HG03280 (cell line): ENCODE data around the gene SGCG.
"Not testable (repeated sequence)": the region's sequence is repeated elsewhere in the genome, so short reads cannot be mapped to it uniquely, and the experiment has no call there.

ENCODE experiments used
- ATAC-seq: cut with Tn5 transposase; IDR thresholded peaks from one replicate; pipeline ENCODE4 v1.9.1; 2021; ENCODE audit warnings: mild to moderate bottlenecking, moderate library complexity; ENCODE audit not compliant: unreplicated experiment

The SGCG gene

GRCh38 chr13:23205807-23206206 is 25.0 kb downstream of the SGCG start:
- ATAC-seq: no peak

GRCh38 chr13:23212671-23213070 is 31.9 kb downstream of the SGCG start:
- ATAC-seq: no peak

- ATAC-seq: no peak
Measured at GRCh38 chr13:23231241-23231640, 50.5 kb downstream of the SGCG start.

DNA sequence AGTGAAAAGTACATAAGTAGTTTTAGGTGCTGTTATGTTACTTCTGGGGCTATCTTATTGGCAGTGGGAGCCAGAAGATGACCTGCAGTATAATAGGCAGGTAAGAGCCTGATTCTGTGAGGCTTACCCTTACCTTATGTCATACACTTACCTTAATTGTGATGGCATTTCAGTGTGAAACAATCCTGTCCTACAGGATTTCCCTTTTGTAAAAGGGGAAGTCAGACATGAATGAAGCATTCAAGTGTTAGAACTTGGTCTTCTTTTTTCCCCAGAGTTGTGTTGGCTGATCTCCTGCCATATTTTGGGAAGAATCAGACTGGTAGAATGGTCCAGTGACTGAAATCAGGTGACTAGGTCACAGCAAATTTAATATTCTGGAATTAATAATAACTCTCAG is 55.2 kb downstream of the SGCG start:
- ATAC-seq: no peak

- ATAC-seq: no peak
Measured at GRCh38 chr13:23243066-23243465, 62.3 kb downstream of the SGCG start.

DNA sequence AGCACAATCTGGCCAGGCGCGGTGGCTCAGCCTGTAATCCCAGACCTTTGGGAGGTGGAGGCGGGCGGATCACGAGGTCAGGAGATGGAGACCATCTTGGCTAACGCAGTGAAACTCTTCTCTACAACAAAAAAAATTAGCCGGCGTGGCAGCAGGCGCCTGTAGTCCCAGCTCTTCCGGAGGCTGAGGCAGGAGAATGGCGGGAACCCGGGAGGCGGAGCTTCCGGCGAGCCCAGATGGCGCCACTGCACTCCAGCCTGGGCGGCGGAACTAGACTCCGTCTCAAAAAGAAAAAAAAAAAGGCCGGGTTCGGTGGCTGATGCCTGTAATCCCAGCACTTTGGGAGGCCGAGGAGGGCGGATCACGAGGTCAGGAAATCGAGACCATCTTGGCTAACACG is 67.6 kb downstream of the SGCG start:
- ATAC-seq: not testable (repeated sequence)

GRCh38 chr13:23254506-23254905 is 73.7 kb downstream of the SGCG start:
- ATAC-seq: no peak

DNA sequence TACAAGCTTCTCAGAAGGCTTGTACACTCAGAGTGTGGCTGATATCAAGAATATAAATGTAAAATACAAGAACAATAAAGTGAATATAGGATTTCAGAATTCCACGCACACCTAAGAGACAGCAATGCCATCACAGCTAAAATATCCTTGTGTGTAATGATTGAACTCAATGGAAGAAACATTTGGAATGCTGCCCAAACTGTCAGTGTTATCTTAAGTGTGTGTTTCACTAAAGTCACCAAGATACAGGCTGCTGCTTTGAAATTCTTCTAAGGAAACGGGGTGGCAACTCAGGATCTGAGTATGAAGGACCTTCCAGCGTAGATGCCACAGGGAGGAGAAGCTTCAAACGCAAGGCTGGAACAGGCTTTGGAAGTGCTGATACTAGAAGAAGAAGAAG is 86.8 kb downstream of the SGCG start:
- ATAC-seq: no peak

DNA sequence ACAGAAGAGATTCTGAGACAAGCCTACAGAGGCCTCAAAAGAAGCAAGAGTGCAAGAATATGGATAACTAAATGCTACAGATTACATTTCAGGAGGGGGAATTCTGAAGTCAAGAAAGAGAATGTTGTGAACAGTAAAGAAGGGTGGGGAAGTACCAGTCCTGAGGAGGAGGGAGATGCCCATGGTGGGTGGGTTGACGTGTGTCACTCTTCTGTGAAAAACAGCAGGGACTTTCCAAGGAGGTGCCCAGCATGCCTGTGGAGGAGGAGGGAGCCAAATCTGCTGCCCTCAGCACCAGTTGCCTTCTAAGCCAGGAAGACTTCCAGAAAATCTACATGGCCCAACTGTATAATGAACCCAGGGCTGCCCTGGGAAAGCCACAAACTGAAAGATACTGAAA is 87.7 kb downstream of the SGCG start:
- no peak for ATAC-seq

- no peak for ATAC-seq
Measured at GRCh38 chr13:23271331-23271730, 90.6 kb downstream of the SGCG start.

GRCh38 chr13:23273498-23273897 is 92.7 kb downstream of the SGCG start:
- ATAC-seq: no peak

GRCh38 chr13:23279321-23279720 is 98.5 kb downstream of the SGCG start:
- no peak for ATAC-seq

DNA sequence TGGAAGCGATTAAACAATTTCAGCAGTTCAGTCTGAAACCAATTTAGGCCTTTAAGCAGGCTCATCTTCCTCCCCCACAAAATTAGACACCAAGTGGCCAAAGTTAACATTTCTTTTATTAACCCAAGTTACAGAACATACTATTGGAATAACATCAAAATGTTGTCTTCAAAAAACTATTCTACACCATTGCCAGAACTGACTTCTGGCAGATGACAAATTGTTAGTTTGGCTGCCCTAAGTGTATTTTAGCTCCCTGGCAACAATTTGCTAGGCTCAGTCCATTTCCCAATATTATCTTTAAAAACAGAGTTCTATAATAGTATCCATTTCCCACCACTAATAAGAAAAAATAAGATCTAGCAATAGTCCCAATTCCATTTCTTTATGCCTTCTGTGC is 107.8 kb downstream of the SGCG start:
- no peak for ATAC-seq

DNA sequence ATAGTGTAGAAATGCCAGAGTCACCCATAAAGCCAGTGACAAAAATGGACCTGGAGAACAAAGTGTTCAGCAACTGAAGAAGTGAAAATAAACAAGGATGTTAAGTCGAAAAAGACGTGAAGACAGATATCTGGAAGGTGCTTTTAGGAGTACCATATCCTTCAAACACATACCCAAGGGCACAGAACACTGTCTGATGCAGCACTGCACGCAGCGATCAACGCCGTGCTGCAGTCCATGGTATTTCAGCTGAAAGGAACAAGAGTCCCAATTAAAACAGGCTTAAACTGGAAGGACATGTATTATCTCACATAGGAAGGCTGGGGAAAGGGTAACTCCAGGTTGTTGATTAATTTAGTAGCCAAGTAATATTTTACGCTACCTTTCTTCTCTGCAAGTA is 108.2 kb downstream of the SGCG start:
- no peak for ATAC-seq

DNA sequence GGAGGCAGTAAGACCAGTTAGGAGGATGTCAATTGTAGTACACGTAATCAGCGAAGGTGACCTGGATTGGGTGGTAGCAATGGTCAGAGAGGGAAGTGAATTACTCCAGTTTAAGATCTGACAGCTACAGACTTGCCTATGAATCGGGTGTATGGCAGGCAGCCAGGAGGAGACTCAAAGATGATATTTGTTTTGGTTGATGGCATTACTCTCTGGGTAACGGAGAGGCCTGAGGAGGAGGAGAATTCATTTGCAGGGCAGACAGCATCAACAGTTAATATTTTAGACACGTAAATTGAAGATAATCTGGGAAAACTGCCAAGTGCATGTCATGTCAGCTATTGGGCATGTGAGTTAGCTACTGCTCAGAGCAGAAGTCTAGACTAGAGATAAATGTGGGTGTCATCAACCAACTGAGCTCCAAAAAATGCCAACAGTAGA is 109.2 kb downstream of the SGCG start:
- no peak for ATAC-seq

GRCh38 chr13:23292586-23292985 is 111.8 kb downstream of the SGCG start:
- no peak for ATAC-seq

GRCh38 chr13:23314837-23315236 is 134.1 kb downstream of the SGCG start:
- not testable (repeated sequence) for ATAC-seq

DNA sequence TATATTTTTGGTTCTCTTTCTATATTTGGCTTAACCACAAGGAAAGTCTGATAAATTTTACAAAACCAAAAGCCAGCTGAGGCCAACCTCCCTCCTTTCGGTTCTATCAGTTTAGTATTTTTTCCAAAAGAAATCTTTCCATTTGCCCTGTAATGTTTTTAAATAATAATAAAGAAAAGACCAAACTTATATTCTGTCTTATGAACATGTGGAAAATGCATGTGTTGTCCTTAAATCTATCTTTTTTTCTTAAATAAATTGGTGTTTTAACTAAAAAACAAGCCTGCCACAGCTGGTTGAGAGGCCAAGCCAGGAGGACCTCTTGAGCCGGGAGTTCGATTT is 139.1 kb downstream of the SGCG start:
- no peak for ATAC-seq

- ATAC-seq: no peak
Measured at GRCh38 chr13:23320926-23321534, 140.3 kb downstream of the SGCG start.

DNA sequence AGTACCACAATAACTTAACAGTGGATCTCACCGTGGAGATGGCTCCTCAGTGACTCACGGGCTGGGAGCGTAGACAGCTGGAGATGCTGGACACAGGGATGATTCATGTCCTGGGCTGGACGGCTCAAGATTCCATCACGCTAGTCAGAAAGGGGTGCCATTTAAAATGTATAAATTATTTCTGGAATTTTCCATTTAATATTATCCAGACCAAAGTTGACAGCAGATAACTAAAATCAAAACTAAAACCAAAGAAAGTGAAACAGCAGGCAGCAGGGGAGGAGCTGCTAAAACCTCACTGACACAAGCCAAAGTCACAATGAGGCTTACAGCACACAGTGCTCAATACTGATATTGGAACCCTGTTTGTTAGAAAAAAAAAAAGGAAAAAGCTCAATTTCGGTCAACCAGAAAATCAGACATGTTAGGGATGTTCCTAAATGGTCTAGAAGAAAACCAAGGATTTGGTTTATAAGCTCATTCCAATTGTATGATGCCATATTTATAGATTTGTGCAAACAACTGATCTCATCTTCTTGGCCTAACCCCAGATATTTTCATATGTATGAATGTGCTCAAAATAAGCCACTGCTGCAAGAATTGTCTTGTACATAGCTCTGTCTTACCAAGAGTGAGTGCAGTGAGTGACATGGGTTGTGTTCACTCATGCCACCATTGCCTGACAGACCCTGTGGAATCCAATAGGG is 140.9 kb downstream of the SGCG start:
- ATAC-seq: peak; percentile 76

DNA sequence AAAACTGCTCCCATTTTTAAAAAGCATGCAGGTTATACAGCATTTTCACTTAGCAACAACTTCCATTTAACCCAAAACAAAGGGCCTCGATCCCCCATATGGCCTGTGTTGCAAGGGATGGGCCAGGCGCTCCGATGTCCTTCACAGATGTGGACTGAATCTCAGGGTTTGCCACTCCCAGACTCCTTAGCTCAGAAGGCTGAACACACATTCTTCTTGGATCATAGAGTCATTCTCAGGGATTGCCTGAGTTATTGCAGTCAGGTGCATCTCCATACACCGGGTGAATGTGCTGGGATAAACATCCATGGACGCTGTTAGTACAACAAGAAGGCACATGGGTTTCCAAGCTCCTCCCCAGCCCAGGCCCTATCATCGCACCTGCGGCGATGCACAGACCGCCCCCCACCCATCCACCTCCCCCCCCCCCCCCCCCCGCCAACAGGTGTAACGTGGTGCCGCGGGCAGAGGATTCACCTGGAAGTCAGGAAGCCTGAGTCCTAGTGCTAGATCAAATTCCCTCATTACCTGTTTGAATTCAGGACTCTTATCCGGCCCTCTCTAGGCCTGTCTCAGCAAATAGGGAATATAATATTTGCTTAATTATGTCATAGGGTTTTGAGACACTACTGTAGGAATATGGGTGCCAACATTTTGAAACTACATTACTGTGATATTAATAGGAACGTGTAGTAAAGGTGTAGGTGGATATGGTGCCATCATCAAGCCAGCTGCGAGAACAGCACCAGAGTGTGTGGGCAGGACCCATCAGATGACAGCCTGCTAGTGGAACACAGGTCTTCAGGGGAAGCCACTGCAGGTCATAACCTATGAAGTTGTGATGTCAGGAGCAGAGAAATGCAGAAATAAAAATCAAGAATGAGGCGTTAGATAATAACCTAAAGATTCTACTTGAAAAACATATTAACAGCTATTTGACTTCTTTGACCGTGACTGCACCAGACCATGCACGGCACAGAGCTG is 141.9 kb downstream of the SGCG start:
- no peak for ATAC-seq
